Measurements from ENCODE around the gene RPH3AL. TPM values are rescaled to one million over a fixed set of nuclear protein-coding genes. Genes with fewer than 3 reads are reported as not detected.
"Not testable (repeated sequence)": the region's sequence is repeated elsewhere in the genome, so short reads cannot be mapped to it uniquely, and the experiment has no call there.

Gene RPH3AL
- polyA plus RNA-seq, 1 experiment: 4.0 TPM

- CTCF ChIA-PET: interaction anchor here (0.6 kb wide), 1 partner anchor 149 kb away, joined by 3 read pairs; no protein-coding TSS in a partner anchor
- H3K27me3 ChIP-seq (ENCODE audit: control insufficient read depth, insufficient read depth, low read length): peaks cover 6% of the 10 kb centered on the region
- no peak overlapping the region for H3K4me3 ChIP-seq (ENCODE audit: low read depth, low read length)
- POLR2A ChIA-PET: no interaction called here
- no peaks in the 10 kb centered on the region for H3K36me3 ChIP-seq (ENCODE audit: control insufficient read depth, insufficient read depth, low read length)
- no peak for DNase-seq (ENCODE audit: low read depth)
- no peak for TF ChIP-seq CTCF (IDR thresholded peaks at IDR 0.05; ENCODE audit: insufficient read depth, low read depth, low read length)
These were observed 146.8 kb downstream of the RPH3AL start for GRCh38 chr17:205817-206216.

GRCh38 chr17:205148-205669 is 147.4 kb downstream of the RPH3AL start:
- Histone ChIP-seq H3K36me3 (ENCODE audit: control insufficient read depth, insufficient read depth, low read length) (no peaks in the 10 kb centered on the region), H3K4me3 (ENCODE audit: low read depth, low read length) (no peak overlapping the region), H3K27me3 (ENCODE audit: control insufficient read depth, insufficient read depth, low read length) (peaks cover 6% of the 10 kb centered on the region)
- DNase-seq (ENCODE audit: low read depth): no peak
- CTCF ChIA-PET: no interaction called here
- TF ChIP-seq CTCF (IDR thresholded peaks at IDR 0.05; ENCODE audit: insufficient read depth, low read depth, low read length): no peak
- POLR2A ChIA-PET: no interaction called here

GRCh38 chr17:204427-205147 is 148.0 kb downstream of the RPH3AL start:
- no peak for DNase-seq (ENCODE audit: low read depth)
- no peak overlapping the region for H3K4me3 ChIP-seq (ENCODE audit: low read depth, low read length)
- peaks cover 9% of the 10 kb centered on the region for H3K27me3 ChIP-seq (ENCODE audit: control insufficient read depth, insufficient read depth, low read length)
- POLR2A ChIA-PET: no interaction called here
- TF ChIP-seq CTCF (IDR thresholded peaks at IDR 0.05; ENCODE audit: insufficient read depth, low read depth, low read length): no peak
- CTCF ChIA-PET: no interaction called here
- H3K36me3 ChIP-seq (ENCODE audit: control insufficient read depth, insufficient read depth, low read length): no peaks in the 10 kb centered on the region

- TF ChIP-seq CTCF (IDR thresholded peaks at IDR 0.05; ENCODE audit: insufficient read depth, low read depth, low read length): no peak
- POLR2A ChIA-PET: no interaction called here
- Histone ChIP-seq H3K4me3 (ENCODE audit: low read depth, low read length) (no peak overlapping the region), H3K27me3 (ENCODE audit: control insufficient read depth, insufficient read depth, low read length) (peaks cover 9% of the 10 kb centered on the region; the same call in 1 of the 2 replicates), H3K36me3 (ENCODE audit: control insufficient read depth, insufficient read depth, low read length) (no peaks in the 10 kb centered on the region)
- CTCF ChIA-PET: no interaction called here
- no peak for DNase-seq (ENCODE audit: low read depth)
These were observed 150.1 kb downstream of the RPH3AL start for GRCh38 chr17:202501-202951.

- H3K4me3 ChIP-seq (ENCODE audit: low read depth, low read length); H3K36me3 ChIP-seq (ENCODE audit: control insufficient read depth, insufficient read depth, low read length); POLR2A ChIA-PET; DNase-seq (ENCODE audit: low read depth); H3K27me3 ChIP-seq (ENCODE audit: control insufficient read depth, insufficient read depth, low read length); CTCF ChIA-PET: not testable (repeated sequence)
These were observed 150.9 kb downstream of the RPH3AL start for GRCh38 chr17:201736-202135.

- CTCF ChIA-PET; POLR2A ChIA-PET; H3K36me3 ChIP-seq (ENCODE audit: control insufficient read depth, insufficient read depth, low read length); H3K4me3 ChIP-seq (ENCODE audit: low read depth, low read length); H3K27me3 ChIP-seq (ENCODE audit: control insufficient read depth, insufficient read depth, low read length); DNase-seq (ENCODE audit: low read depth): not testable (repeated sequence)
These were observed 151.3 kb downstream of the RPH3AL start for GRCh38 chr17:201257-201656.
